ENCODE data around the gene CSTA. TPM values are rescaled to one million over a fixed set of nuclear protein-coding genes. Genes with fewer than 3 reads are reported as not detected.
A peak's percentile ranks its signal among the peaks of the same experiment; 100 is the strongest.

The CSTA gene
- total and polyA plus RNA-seq, 2 of the 13 experiments (the other 11 are each of a cell fraction or from before 2014, with no cell fraction given), result 3.9 to 11.0 TPM

GRCh38 chr3:122295266-122296062 lies 29.6 kb upstream of the CSTA start:
- H3K4me1 ChIP-seq (ENCODE audit: insufficient read depth, low read length), result no peaks in the 10 kb centered on the region
- H3K79me2 ChIP-seq (ENCODE audit: insufficient read depth, low read length), result no peaks in the 10 kb centered on the region
- DNase-seq (ENCODE audit: low spot score), result no peak
- H4K20me1 ChIP-seq (ENCODE audit: insufficient read depth, low read length), result no peaks in the 10 kb centered on the region
- in situ Hi-C loops (cut with HindIII; ENCODE audit: extremely low pct_ligation_motif_present, low pct_unique_long_range_greater_than_20kb), result no loop called here
- CTCF ChIA-PET (ENCODE audit: low intra/inter-chr PET ratio, low total read pairs), result no interaction called here
- H3K4me2 ChIP-seq (ENCODE audit: low read depth, low read length), result no peak overlapping the region
- 0 out of 2 replicates have a peak, but pooled peaks cover 4% of the 10 kb centered on the region for H3K9me3 ChIP-seq (ENCODE audit: low read length)
- H3K36me3 ChIP-seq (replicated peaks in 1 of 2; ENCODE audit: control insufficient read depth in 1 of 2, insufficient read depth in 2 of 2, low read length in 2 of 2), result no peaks in the 10 kb centered on the region
- no peak overlapping the region for H3K27ac ChIP-seq (ENCODE audit: extremely low read length, insufficient read depth, low read length)
- H3K9ac ChIP-seq (ENCODE audit: insufficient read depth, low read depth, low read length), result no peak overlapping the region
- TF ChIP-seq CEBPB (IDR thresholded peaks at IDR 0.05; ENCODE audit: borderline replicate concordance, low read depth, low read length) (peak; percentile 18; the same call in 1 of the 2 replicates), MTF1 (CRISPR knock-in tag; IDR thresholded peaks at IDR 0.05) (no peak)
- no peak for ATAC-seq
- POLR2A ChIA-PET, result no interaction called here
- no peak overlapping the region for H2AFZ ChIP-seq (ENCODE audit: low read length)
- H3K4me3 ChIP-seq (replicated peaks in 1 of 3; ENCODE audit: insufficient read depth in 1 of 3, low read depth in 2 of 3, low read length in 3 of 3), result no peak overlapping the region
- WGBS (ENCODE audit: low lambda C conversion rate), result 36% methylated on average over 5 of the region's 5 CpGs
- no TSS peak for BruUV-seq (replicated peaks)
- intact Hi-C loops (cut with micrococcal nuclease; ENCODE audit: unreplicated experiment), result no loop called here
- no peak for FAIRE-seq
- no peaks in the 10 kb centered on the region; a peak in 1 of 5 replicates for H3K27me3 ChIP-seq (ENCODE audit: control insufficient read depth in 1 of 2, insufficient read depth in 2 of 2, low read length in 2 of 2)

GRCh38 chr3:122298239-122298638 lies 26.8 kb upstream of the CSTA start:
- ChIA-PET CTCF (ENCODE audit: low intra/inter-chr PET ratio, low total read pairs) (no interaction called here), POLR2A (no interaction called here)
- no peaks in the 10 kb centered on the region for H3K36me3 ChIP-seq (replicated peaks in 1 of 2; ENCODE audit: control insufficient read depth in 1 of 2, insufficient read depth in 2 of 2, low read length in 2 of 2)
- no peaks in the 10 kb centered on the region for H3K4me1 ChIP-seq (ENCODE audit: insufficient read depth, low read length)
- H3K79me2 ChIP-seq (ENCODE audit: insufficient read depth, low read length), result no peaks in the 10 kb centered on the region
- FAIRE-seq (no peak), ATAC-seq (no peak), DNase-seq (ENCODE audit: low spot score) (no peak)
- no peak overlapping the region for H2AFZ ChIP-seq (ENCODE audit: low read length)
- H3K27me3 ChIP-seq (ENCODE audit: control insufficient read depth in 1 of 2, insufficient read depth in 2 of 2, low read length in 2 of 2), result no peaks in the 10 kb centered on the region
- no TSS peak for BruUV-seq (replicated peaks)
- 0 out of 2 replicates have a peak, but pooled peaks cover 4% of the 10 kb centered on the region for H3K9me3 ChIP-seq (ENCODE audit: low read length)
- H3K4me2 ChIP-seq (ENCODE audit: low read depth, low read length), result no peak overlapping the region
- no peak overlapping the region for H3K9ac ChIP-seq (ENCODE audit: insufficient read depth, low read depth, low read length)
- no peaks in the 10 kb centered on the region for H4K20me1 ChIP-seq (ENCODE audit: insufficient read depth, low read length)
- in situ Hi-C loops (cut with HindIII; ENCODE audit: extremely low pct_ligation_motif_present, low pct_unique_long_range_greater_than_20kb) (no loop called here), intact Hi-C loops (cut with micrococcal nuclease; ENCODE audit: unreplicated experiment) (no loop called here)
- WGBS (ENCODE audit: low lambda C conversion rate), result 68% methylated on average over 2 of the region's 2 CpGs
- no peak overlapping the region for H3K27ac ChIP-seq (ENCODE audit: extremely low read length, insufficient read depth, low read length)
- H3K4me3 ChIP-seq (replicated peaks in 1 of 3; ENCODE audit: insufficient read depth in 1 of 3, low read depth in 2 of 3, low read length in 3 of 3), result no peak overlapping the region
- TF ChIP-seq MAZ (IDR thresholded peaks at IDR 0.05; ENCODE audit: borderline replicate concordance, low read depth, low read length), result no peak
- TF ChIP-seq MAZ (CRISPR knock-in tag; IDR thresholded peaks at IDR 0.05; ENCODE audit: low read depth), result no peak
- no peak for TF ChIP-seq HOXA3 (CRISPR knock-in tag; IDR thresholded peaks at IDR 0.05)
- TF ChIP-seq ZNF18 (CRISPR knock-in tag; IDR thresholded peaks at IDR 0.05; ENCODE audit: insufficient replicate concordance), result no peak
- TF ChIP-seq CCDC6 (CRISPR knock-in tag; IDR thresholded peaks at IDR 0.05), result no peak
- no peak for TF ChIP-seq EED (CRISPR knock-in tag; IDR thresholded peaks at IDR 0.05)

All from HepG2 (cell line).